HL-60 (cell line): ENCODE results near the gene SMAD2.
"Not testable (repeated sequence)": the region's sequence is repeated elsewhere in the genome, so short reads cannot be mapped to it uniquely, and the experiment has no call there.

ENCODE experiments used
- DNase-seq, 2 experiments: peaks; one replicate each; pipeline ENCODE4 v3.0.0-alpha.2; 2010 to 2020; ENCODE audit warnings: low read depth in 1 of 2, low spot score in 1 of 2
- H3K27ac ChIP-seq: fragments of 250-450 bp; sonication (Bioruptor Pico); replicated peaks from 2 replicates; pipeline ENCODE4 v1.5.1; 2020; ENCODE audit warnings: mild to moderate bottlenecking, moderate library complexity
- H3K27me3 ChIP-seq: fragments of 250-450 bp; sonication (Bioruptor Pico); 2 replicates; pipeline ENCODE4 v1.5.1; 2021; ENCODE audit warnings: mild to moderate bottlenecking, moderate library complexity; ENCODE audit not compliant: insufficient read depth, poor library complexity, severe bottlenecking
- H3K4me3 ChIP-seq: replicated peaks from 2 replicates; pipeline ENCODE4 v1.5.1; 2011; ENCODE audit warnings: mild to moderate bottlenecking, control low read depth, low read length; ENCODE audit not compliant: insufficient read depth
- GABPA ChIP-seq: IDR thresholded peaks from 2 replicates; pipeline ENCODE4 v1.6.1; 2012; ENCODE audit warnings: low read depth
- POLR2AphosphoS5 ChIP-seq: IDR thresholded peaks from 2 replicates; pipeline ENCODE4 v1.6.1; 2012; ENCODE audit warnings: low read depth
- SPI1 ChIP-seq: IDR thresholded peaks from 2 replicates; pipeline ENCODE4 v1.6.1; 2012; ENCODE audit warnings: low read depth, mild to moderate bottlenecking, borderline replicate concordance
- TF ChIP-seq, protein P1 (sequence below): IDR thresholded peaks from one replicate; pipeline ENCODE4 v1.5.1; 2011; ENCODE audit warnings: low read length, control low read depth, inconsistent platforms; ENCODE audit not compliant: insufficient read depth
- TF ChIP-seq, protein P2 (sequence below): IDR thresholded peaks from 2 replicates; pipeline ENCODE4 v1.6.1; 2012; ENCODE audit warnings: low read depth; ENCODE audit not compliant: insufficient replicate concordance

SMAD2 gene

DNA sequence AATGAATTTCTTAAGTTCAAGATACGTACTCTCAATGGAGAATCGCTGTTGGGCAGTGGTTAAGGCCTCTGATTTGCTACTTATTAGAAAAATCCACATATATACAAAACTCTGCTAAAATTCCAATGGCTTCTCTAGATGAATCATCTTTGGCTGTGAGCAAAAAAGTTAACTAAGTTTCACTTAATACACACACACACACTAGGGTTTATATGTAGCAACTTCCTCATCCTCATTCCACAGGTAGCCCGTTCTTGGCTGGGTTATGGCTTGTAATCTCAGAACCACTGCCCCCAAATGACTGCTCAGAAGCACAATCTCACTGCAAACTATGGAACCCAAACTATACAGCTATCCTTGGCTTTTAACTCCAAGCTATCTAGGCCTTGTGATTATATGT, 99.7 kb downstream of the SMAD2 start:
- DNase-seq, result no peak
- TF ChIP-seq SPI1 (no peak), GABPA (no peak), POLR2AphosphoS5 (no peak)
- TF ChIP-seq, protein P1, sequence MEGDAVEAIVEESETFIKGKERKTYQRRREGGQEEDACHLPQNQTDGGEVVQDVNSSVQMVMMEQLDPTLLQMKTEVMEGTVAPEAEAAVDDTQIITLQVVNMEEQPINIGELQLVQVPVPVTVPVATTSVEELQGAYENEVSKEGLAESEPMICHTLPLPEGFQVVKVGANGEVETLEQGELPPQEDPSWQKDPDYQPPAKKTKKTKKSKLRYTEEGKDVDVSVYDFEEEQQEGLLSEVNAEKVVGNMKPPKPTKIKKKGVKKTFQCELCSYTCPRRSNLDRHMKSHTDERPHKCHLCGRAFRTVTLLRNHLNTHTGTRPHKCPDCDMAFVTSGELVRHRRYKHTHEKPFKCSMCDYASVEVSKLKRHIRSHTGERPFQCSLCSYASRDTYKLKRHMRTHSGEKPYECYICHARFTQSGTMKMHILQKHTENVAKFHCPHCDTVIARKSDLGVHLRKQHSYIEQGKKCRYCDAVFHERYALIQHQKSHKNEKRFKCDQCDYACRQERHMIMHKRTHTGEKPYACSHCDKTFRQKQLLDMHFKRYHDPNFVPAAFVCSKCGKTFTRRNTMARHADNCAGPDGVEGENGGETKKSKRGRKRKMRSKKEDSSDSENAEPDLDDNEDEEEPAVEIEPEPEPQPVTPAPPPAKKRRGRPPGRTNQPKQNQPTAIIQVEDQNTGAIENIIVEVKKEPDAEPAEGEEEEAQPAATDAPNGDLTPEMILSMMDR, result no peak
- TF ChIP-seq, protein P2, sequence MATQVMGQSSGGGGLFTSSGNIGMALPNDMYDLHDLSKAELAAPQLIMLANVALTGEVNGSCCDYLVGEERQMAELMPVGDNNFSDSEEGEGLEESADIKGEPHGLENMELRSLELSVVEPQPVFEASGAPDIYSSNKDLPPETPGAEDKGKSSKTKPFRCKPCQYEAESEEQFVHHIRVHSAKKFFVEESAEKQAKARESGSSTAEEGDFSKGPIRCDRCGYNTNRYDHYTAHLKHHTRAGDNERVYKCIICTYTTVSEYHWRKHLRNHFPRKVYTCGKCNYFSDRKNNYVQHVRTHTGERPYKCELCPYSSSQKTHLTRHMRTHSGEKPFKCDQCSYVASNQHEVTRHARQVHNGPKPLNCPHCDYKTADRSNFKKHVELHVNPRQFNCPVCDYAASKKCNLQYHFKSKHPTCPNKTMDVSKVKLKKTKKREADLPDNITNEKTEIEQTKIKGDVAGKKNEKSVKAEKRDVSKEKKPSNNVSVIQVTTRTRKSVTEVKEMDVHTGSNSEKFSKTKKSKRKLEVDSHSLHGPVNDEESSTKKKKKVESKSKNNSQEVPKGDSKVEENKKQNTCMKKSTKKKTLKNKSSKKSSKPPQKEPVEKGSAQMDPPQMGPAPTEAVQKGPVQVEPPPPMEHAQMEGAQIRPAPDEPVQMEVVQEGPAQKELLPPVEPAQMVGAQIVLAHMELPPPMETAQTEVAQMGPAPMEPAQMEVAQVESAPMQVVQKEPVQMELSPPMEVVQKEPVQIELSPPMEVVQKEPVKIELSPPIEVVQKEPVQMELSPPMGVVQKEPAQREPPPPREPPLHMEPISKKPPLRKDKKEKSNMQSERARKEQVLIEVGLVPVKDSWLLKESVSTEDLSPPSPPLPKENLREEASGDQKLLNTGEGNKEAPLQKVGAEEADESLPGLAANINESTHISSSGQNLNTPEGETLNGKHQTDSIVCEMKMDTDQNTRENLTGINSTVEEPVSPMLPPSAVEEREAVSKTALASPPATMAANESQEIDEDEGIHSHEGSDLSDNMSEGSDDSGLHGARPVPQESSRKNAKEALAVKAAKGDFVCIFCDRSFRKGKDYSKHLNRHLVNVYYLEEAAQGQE, result no peak
- Histone ChIP-seq H3K27ac (no peak overlapping the region), H3K4me3 (no peak overlapping the region), H3K27me3 (no peaks in the 10 kb centered on the region)

DNA sequence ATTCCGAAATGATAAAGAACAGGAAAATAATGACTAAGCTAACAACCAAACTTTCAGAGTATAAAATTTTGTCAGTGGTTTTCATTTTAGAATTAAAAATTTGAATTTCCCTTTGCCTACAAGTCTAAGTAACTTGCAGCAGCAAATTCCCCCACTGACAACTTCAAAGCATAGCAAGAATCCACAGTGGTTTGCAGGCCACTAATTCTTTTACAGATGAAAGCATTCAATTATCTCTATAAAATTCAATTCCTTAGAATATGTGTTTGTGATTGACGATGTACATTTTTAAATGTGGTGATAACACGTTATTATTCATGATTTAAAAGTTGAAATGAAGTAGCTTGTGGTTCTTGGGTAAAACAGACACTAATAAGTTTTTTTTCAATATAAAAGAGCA, 100.6 kb downstream of the SMAD2 start:
- H3K27me3 ChIP-seq, result no peaks in the 10 kb centered on the region
- no peak for DNase-seq
- no peak overlapping the region for H3K27ac ChIP-seq
- no peak overlapping the region for H3K4me3 ChIP-seq
- TF ChIP-seq, protein P1, result no peak
- TF ChIP-seq SPI1 (no peak), GABPA (no peak)

DNA sequence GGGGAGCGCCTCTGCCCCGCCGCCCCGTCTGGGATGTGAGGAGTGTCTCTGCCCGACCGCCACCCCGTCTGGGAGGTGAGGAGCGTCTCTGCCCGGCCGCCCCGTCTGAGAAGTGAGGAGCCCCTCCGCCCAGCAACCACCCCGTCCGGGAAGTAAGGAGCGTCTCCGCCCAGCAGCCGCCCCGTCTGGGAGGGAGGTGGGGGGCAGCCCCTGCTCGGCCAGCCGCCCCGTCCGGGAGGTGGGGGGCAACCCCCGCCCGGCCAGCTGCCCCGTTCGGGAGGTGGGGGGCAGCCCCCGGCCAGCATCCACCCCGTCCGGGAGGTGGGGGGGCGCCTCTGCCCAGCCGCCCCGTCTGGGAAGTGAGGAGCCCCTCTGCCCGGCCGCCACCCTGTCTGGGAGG, 102.4 kb downstream of the SMAD2 start:
- H3K27ac ChIP-seq, H3K27me3 ChIP-seq, H3K4me3 ChIP-seq: not testable (repeated sequence)

DNA sequence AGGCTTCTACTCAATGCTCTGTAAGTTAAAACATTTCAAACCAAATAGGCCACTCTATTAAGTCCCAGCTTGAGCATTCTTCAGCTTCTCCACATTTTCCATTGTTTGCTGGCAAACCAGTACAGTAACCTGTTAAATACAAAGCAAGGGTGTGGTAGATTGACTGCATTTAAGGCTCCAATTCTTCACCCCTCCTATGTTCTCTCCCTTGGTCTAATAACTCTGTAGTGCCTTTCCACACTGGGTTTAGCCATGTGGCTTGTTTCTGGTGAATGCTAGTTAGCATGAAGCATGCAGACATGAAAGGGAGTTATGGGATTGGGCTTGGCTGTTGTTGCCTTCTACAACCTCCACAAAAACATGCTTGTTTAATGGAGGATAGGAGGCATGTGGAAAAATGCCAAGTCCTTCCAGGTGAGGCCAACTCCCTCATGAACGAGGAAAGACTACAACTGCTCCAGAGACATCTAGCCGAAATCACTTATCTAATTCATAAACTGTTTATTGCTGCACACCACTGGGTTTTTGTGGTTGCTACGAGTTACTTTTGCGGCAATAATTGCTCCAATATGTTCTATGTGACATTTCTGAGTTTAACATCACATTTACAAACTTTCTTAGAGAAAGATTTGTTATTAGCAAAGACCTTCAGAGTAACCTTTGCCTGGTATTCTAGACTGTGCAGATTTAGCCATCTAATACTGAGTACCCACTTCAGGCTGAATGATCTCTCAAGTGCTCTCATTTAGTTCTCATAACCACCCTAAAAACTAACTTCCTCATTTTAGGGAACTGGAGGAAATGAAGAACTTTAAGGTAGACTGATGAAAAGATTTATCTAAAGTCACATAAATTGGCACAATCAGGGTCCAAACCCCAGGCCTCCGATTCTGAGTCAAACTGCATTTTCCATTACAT, 104.0 kb downstream of the SMAD2 start:
- TF ChIP-seq, protein P1, result no peak
- no peak for TF ChIP-seq POLR2AphosphoS5
- TF ChIP-seq GABPA, result no peak
- peak; percentile 31; the same call in 1 of the 2 replicates for TF ChIP-seq SPI1
- H3K27me3 ChIP-seq, result no peaks in the 10 kb centered on the region
- no peak overlapping the region for H3K27ac ChIP-seq
- H3K4me3 ChIP-seq, result no peak overlapping the region
- no peak for DNase-seq

More for the DNA sequence above, 102.4 kb downstream of the SMAD2 start:
- DNase-seq, result not testable (repeated sequence)

DNA sequence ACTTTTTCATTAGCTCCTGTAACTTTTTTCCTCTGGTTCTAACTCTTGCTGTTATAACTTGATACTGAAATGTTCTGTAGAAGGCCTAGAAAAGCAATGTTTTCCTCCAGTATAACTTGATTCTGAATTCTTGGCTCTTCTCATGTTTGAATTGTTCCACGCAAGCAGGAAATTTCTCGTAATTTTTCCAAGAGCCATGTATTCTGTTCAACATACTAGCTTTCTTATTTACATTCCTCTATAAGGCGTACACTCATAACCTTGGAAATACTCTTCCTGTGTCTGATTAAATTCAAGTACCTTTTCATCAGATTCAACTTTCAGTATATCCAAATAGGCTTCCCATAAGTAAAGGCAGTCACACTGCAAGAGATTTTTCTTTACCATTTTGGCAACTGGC, 109.1 kb downstream of the SMAD2 start:
- TF ChIP-seq SPI1, result no peak
- no peak for TF ChIP-seq POLR2AphosphoS5
- DNase-seq, result no peak
- Histone ChIP-seq H3K27me3 (no peaks in the 10 kb centered on the region), H3K4me3 (no peak overlapping the region), H3K27ac (no peak overlapping the region)
